ENCODE measurements around the gene PER1. TPM values are rescaled to one million over a fixed set of nuclear protein-coding genes. Genes with fewer than 3 reads are reported as not detected.

The PER1 gene
- total RNA-seq, 6 donors from 2014 or later, result 112 to 358 (median 288) TPM

- Histone ChIP-seq H3K4me3 (peak overlapping the region in 3 of 4 donors; percentile 16 to 34 (median 32)), H3K9me3 (no peaks in the 10 kb centered on the region), H3K27ac (peak overlapping the region in 3 of 4 donors; percentile 60 to 87 (median 84)), H3K36me3 (peaks cover 23 to 36% (median 35%) of the 10 kb centered on the region in 4 donors), H3K4me1 (peaks cover 16 to 35% (median 27%) of the 10 kb centered on the region in 4 donors), H3K27me3 (no peaks in the 10 kb centered on the region)
- WGBS, 2 donors, result 30 to 38% methylated on average over 21 of the region's 21 CpGs
- ATAC-seq (ENCODE audit: low FRiP score in 2 of 2), result no peak
- no peak for TF ChIP-seq POLR2AphosphoS5 (IDR thresholded peaks at IDR 0.05)
- no peak for TF ChIP-seq EP300 (IDR thresholded peaks at IDR 0.05)
- TF ChIP-seq CTCF (IDR thresholded peaks at IDR 0.05), result no peak
- TF ChIP-seq POLR2A (IDR thresholded peaks at IDR 0.05), result no peak
- no peak for DNase-seq
Measured at GRCh38 chr17:8137645-8138373, 14.4 kb downstream of the PER1 start.

GRCh38 chr17:8133941-8134340 lies 18.3 kb downstream of the PER1 start:
- no peaks in the 10 kb centered on the region for H3K27me3 ChIP-seq
- DNase-seq, result no peak
- H3K9me3 ChIP-seq, result no peaks in the 10 kb centered on the region
- no peak overlapping the region for H3K27ac ChIP-seq
- no peak overlapping the region for H3K4me3 ChIP-seq
- ATAC-seq (ENCODE audit: low FRiP score in 2 of 2), result no peak
- H3K36me3 ChIP-seq, result no peaks in the 10 kb centered on the region
- TF ChIP-seq POLR2AphosphoS5 (IDR thresholded peaks at IDR 0.05) (no peak), POLR2A (IDR thresholded peaks at IDR 0.05) (no peak), CTCF (IDR thresholded peaks at IDR 0.05) (no peak), EP300 (IDR thresholded peaks at IDR 0.05) (no peak)
- 89 to 95% methylated on average over 4 of the region's 4 CpGs for WGBS, 2 donors
- H3K4me1 ChIP-seq, result peaks cover 7 to 11% (median 9%) of the 10 kb centered on the region in 4 donors

DNA sequence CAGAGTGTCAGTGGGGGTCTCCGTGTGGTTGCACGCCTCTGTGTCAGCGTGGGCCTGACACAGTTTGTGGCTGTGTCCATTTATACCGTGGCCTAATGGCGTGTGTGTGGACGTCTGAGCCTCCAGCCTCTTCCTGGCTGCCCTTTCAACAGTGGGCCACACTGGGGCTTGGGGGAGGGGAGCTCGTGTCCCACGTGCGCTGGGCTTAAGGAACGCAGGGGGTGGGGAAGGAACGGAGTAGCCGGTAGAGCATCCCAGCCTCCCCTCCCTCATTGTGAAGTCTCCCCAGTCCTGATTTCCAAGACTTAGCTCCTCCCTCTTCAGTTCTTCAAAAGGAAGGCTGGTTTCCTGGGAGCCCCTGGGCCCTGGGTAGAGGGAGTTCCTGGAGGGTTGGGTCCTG lies 18.8 kb downstream of the PER1 start:
- ATAC-seq (ENCODE audit: low FRiP score in 2 of 2) (peak; percentile 5 to 26), DNase-seq (peak in 1 of 2 donors; percentile 22)
- no peaks in the 10 kb centered on the region for H3K9me3 ChIP-seq
- H3K27ac ChIP-seq, result no peak overlapping the region
- peaks cover 5 to 8% (median 6%) of the 10 kb centered on the region in 4 donors for H3K4me1 ChIP-seq
- H3K36me3 ChIP-seq, result no peaks in the 10 kb centered on the region
- TF ChIP-seq EP300 (IDR thresholded peaks at IDR 0.05), result no peak
- no peak for TF ChIP-seq POLR2AphosphoS5 (IDR thresholded peaks at IDR 0.05)
- TF ChIP-seq POLR2A (IDR thresholded peaks at IDR 0.05), result no peak
- TF ChIP-seq CTCF (IDR thresholded peaks at IDR 0.05), result no peak
- no peaks in the 10 kb centered on the region for H3K27me3 ChIP-seq
- WGBS, 2 donors, result 78 to 79% methylated on average over 9 to 12 of the region's 12 CpGs
- H3K4me3 ChIP-seq, result no peak overlapping the region

DNA sequence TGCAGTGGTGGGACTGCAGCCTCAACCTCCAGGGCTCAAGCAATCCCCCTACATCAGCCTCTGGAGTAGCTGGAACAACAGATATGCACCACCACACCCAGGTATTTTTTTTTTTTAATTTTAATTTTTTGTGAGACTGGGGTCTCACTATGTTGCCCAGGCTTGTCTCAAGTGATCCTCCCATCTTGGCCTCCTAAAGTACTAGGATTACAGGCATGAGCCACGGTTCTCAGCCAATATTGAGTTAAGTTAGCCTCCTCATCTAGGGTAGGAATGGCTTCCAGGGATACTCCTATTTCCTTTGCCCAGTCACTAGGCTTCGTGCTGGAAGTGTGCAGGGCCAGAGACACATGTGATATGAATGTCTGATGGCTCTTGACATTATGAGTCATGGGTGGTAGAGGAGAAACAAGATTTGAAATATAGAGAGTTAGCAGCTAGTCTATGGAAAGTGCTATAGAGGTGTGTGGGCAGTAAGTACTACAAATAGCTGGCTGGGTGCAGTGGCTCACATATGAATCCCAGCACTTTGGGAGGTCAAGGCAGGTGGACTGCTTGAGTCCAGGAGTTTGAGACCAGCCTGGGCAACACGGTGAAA lies 20.3 kb downstream of the PER1 start:
- Histone ChIP-seq H3K27ac (no peak overlapping the region), H3K36me3 (no peaks in the 10 kb centered on the region), H3K4me3 (no peak overlapping the region), H3K9me3 (no peaks in the 10 kb centered on the region), H3K4me1 (peaks cover 0 to 8% (median 2%) of the 10 kb centered on the region in 4 donors), H3K27me3 (peaks cover 0 to 7% (median 0%) of the 10 kb centered on the region in 4 donors)
- WGBS, 2 donors, result 71 to 72% methylated on average over 3 of the region's 3 CpGs
- TF ChIP-seq POLR2AphosphoS5 (IDR thresholded peaks at IDR 0.05), result no peak
- no peak for TF ChIP-seq CTCF (IDR thresholded peaks at IDR 0.05)
- TF ChIP-seq POLR2A (IDR thresholded peaks at IDR 0.05), result no peak
- TF ChIP-seq EP300 (IDR thresholded peaks at IDR 0.05), result no peak
- no peak for DNase-seq
- no peak for ATAC-seq (ENCODE audit: low FRiP score in 2 of 2)
